Left renal cortex interstitium (tissue), 4 donors: ENCODE measurements around the gene NLRP11. TPM values are rescaled to one million over a fixed set of nuclear protein-coding genes. Genes with fewer than 3 reads are reported as not detected.

Source experiments
- DNase-seq, 4 donors: peaks; one replicate each; pipeline ENCODE4 v3.0.0-alpha.2; 2013; ENCODE audit warnings: low read depth in 4 of 4, low spot score in 2 of 4, missing footprints in 1 of 4
- polyA plus RNA-seq, 4 donors: library from polyadenylated mRNA; unstranded; fragments of 120-200 nt; gene quantifications; one replicate each; pipeline ENCODE4 v1.2.1, GENCODE V29; 2013; ENCODE audit not compliant: insufficient read length in 4 of 4

NLRP11 gene
- under 1 TPM; 0.08 to 0.21 (median 0.14) TPM for polyA plus RNA-seq

GRCh38 chr19:55831846-55832245 lies at the start of gene NLRP11:
NLRP11 (minus strand) TSS chr19:55831999; CDS start chr19:55818174, 13,825 bp downstream.
- no peak for DNase-seq

- DNase-seq = no peak
Measured at GRCh38 chr19:55877211-55877610, 45.4 kb upstream of the NLRP11 start.

- DNase-seq = no peak
Measured at GRCh38 chr19:55870736-55871135, 38.9 kb upstream of the NLRP11 start.

GRCh38 chr19:55867101-55867500 lies 35.3 kb upstream of the NLRP11 start:
- DNase-seq = no peak

- no peak for DNase-seq
Measured at GRCh38 chr19:55866521-55866920, 34.7 kb upstream of the NLRP11 start.

GRCh38 chr19:55858969-55859368 lies 27.2 kb upstream of the NLRP11 start:
- DNase-seq = no peak

GRCh38 chr19:55858401-55858800 lies 26.6 kb upstream of the NLRP11 start:
- no peak for DNase-seq

GRCh38 chr19:55857974-55858373 lies 26.2 kb upstream of the NLRP11 start:
- DNase-seq = no peak

- DNase-seq = no peak
Measured at GRCh38 chr19:55857149-55857548, 25.4 kb upstream of the NLRP11 start.

GRCh38 chr19:55855160-55855559 lies 23.4 kb upstream of the NLRP11 start:
- no peak for DNase-seq

- DNase-seq = no peak
Measured at GRCh38 chr19:55838906-55839305, 7.1 kb upstream of the NLRP11 start.

GRCh38 chr19:55838251-55838650 lies 6.5 kb upstream of the NLRP11 start:
- no peak for DNase-seq

GRCh38 chr19:55836340-55836739 lies 4.5 kb upstream of the NLRP11 start, which contains the start of gene NLRP4:
NLRP4 (plus strand) TSS chr19:55836540; CDS start chr19:55852081, 15,541 bp downstream.
- no peak for DNase-seq

GRCh38 chr19:55832676-55833075 lies 877 bp upstream of the NLRP11 start:
- DNase-seq = no peak

- no peak for DNase-seq
Measured at GRCh38 chr19:55830656-55831055, 1.1 kb downstream of the NLRP11 start.

- no peak for DNase-seq
Measured at GRCh38 chr19:55820037-55820436, 11.8 kb downstream of the NLRP11 start.

- DNase-seq = no peak
Measured at GRCh38 chr19:55813906-55814305, 17.9 kb downstream of the NLRP11 start.

- DNase-seq = no peak
Measured at GRCh38 chr19:55812449-55812848, 19.4 kb downstream of the NLRP11 start.

GRCh38 chr19:55811340-55811739 lies 20.5 kb downstream of the NLRP11 start:
- no peak for DNase-seq

GRCh38 chr19:55809381-55810058 lies 22.3 kb downstream of the NLRP11 start:
- peak in 2 of 4 donors; percentile 2 to 6 for DNase-seq

- DNase-seq = no peak
Measured at GRCh38 chr19:55802281-55802680, 29.5 kb downstream of the NLRP11 start.

GRCh38 chr19:55801416-55801815 lies 30.4 kb downstream of the NLRP11 start:
- no peak for DNase-seq

GRCh38 chr19:55795021-55795420 lies 36.8 kb downstream of the NLRP11 start:
- no peak for DNase-seq
